ENCODE measurements around the gene SERPINB2.
"Not testable (repeated sequence)": the region's sequence is repeated elsewhere in the genome, so short reads cannot be mapped to it uniquely, and the experiment has no call there.

SERPINB2 gene

GRCh38 chr18:63907664-63908063 is 20.2 kb downstream of the SERPINB2 start, which contains the start of gene SERPINB10:
SERPINB10 (plus strand) TSS chr18:63907958; CDS start chr18:63915511, 7,553 bp downstream.
- no peak for DNase-seq (ENCODE audit: low read depth)
- H3K4me3 ChIP-seq (ENCODE audit: low read length) = no peak within 1 kb of the TSS
- TF ChIP-seq CTCF (conservative IDR thresholded peaks at IDR 0.05; ENCODE audit: low read depth, low read length) = no peak

GRCh38 chr18:63908858-63909257 is 21.4 kb downstream of the SERPINB2 start:
- no peak overlapping the region for H3K4me3 ChIP-seq (ENCODE audit: low read length)
- TF ChIP-seq CTCF (conservative IDR thresholded peaks at IDR 0.05; ENCODE audit: low read depth, low read length) = no peak
- DNase-seq (ENCODE audit: low read depth) = no peak

GRCh38 chr18:63909870-63910269 is 22.4 kb downstream of the SERPINB2 start:
- DNase-seq (ENCODE audit: low read depth) = no peak
- TF ChIP-seq CTCF (conservative IDR thresholded peaks at IDR 0.05; ENCODE audit: low read depth, low read length) = no peak
- no peak overlapping the region for H3K4me3 ChIP-seq (ENCODE audit: low read length)

- DNase-seq (ENCODE audit: low read depth) = no peak
- TF ChIP-seq CTCF (conservative IDR thresholded peaks at IDR 0.05; ENCODE audit: low read depth, low read length) = no peak
- no peak overlapping the region for H3K4me3 ChIP-seq (ENCODE audit: low read length)
Observed at GRCh38 chr18:63917817-63918216, 30.3 kb downstream of the SERPINB2 start.

GRCh38 chr18:63922049-63922448 is 34.5 kb downstream of the SERPINB2 start:
- DNase-seq (ENCODE audit: low read depth) = no peak
- no peak for TF ChIP-seq CTCF (conservative IDR thresholded peaks at IDR 0.05; ENCODE audit: low read depth, low read length)
- H3K4me3 ChIP-seq (ENCODE audit: low read length) = no peak overlapping the region

GRCh38 chr18:63924551-63924950 is 37.0 kb downstream of the SERPINB2 start:
- no peak overlapping the region for H3K4me3 ChIP-seq (ENCODE audit: low read length)
- TF ChIP-seq CTCF (conservative IDR thresholded peaks at IDR 0.05; ENCODE audit: low read depth, low read length) = no peak
- peak; percentile 18 for DNase-seq (ENCODE audit: low read depth)

GRCh38 chr18:63928331-63928730 is 40.8 kb downstream of the SERPINB2 start:
- no peak for DNase-seq (ENCODE audit: low read depth)
- TF ChIP-seq CTCF (conservative IDR thresholded peaks at IDR 0.05; ENCODE audit: low read depth, low read length) = no peak
- H3K4me3 ChIP-seq (ENCODE audit: low read length) = no peak overlapping the region

- not testable (repeated sequence) for H3K4me3 ChIP-seq (ENCODE audit: low read length); DNase-seq (ENCODE audit: low read depth)
Observed at GRCh38 chr18:63929369-63929768, 41.9 kb downstream of the SERPINB2 start.
